ENCODE measurements around the gene BCL11B. TPM values are rescaled to one million over a fixed set of nuclear protein-coding genes. Genes with fewer than 3 reads are reported as not detected.

Gene BCL11B
- total and polyA plus RNA-seq, 9 of the 15 experiments (the other 6 are each of a cell fraction or from before 2014, with no cell fraction given), result 0.09 TPM; not detected in 8

DNA sequence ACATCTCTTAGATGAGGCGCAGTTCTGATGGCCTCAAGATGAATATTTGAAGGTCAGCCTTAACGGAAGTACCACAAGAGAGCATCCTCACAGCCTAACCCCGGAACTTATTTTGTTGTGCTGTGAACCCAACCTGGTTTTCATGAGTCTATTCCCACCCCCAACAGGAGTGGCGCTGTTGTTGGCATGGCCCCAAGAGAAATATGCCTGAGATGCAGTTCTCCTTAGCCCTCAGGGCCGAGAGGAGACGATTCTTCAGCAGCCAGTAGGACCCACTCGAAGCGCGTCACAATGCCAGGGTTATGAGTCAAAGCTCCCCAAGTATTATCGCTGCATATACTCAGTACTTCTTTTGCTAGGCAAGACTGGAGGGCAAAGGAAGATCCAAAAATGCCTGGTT lies 24.5 kb upstream of the BCL11B start:
- no peak overlapping the region for H2AFZ ChIP-seq (ENCODE audit: low read depth, low read length)
- no peaks in the 10 kb centered on the region for H3K9me1 ChIP-seq (ENCODE audit: control insufficient read depth, insufficient read depth, low read length)
- no peaks in the 10 kb centered on the region for H3K4me1 ChIP-seq (replicated peaks in 1 of 2; ENCODE audit: control insufficient read depth in 2 of 2, insufficient read depth in 2 of 2, low read length in 2 of 2)
- H3K36me3 ChIP-seq (ENCODE audit: control insufficient read depth, insufficient read depth, low read length), result no peaks in the 10 kb centered on the region
- H3K4me2 ChIP-seq (ENCODE audit: insufficient read depth, low read length), result no peak overlapping the region
- in situ Hi-C loops (cut with MboI), result no loop called here
- 0 out of 5 replicates have a peak, but pooled peaks cover 0 to 5% of the 10 kb centered on the region in 2 experiments for H3K27me3 ChIP-seq (ENCODE audit: control insufficient read depth in 2 of 2, insufficient read depth in 2 of 2, low read length in 2 of 2)
- 26% methylated on average over 9 of the region's 10 CpGs for WGBS (ENCODE audit: insufficient coverage, low coverage, missing lambda C conversion rate)
- no peak overlapping the region for H3K4me3 ChIP-seq
- no TSS peak for BruUV-seq (replicated peaks)
- no peaks in the 10 kb centered on the region for H3K9me3 ChIP-seq (replicated peaks; ENCODE audit: control insufficient read depth, insufficient read depth, low read depth, low read length)
- H4K20me1 ChIP-seq (replicated peaks; ENCODE audit: control insufficient read depth, insufficient read depth, low read length), result no peaks in the 10 kb centered on the region
- no peaks in the 10 kb centered on the region for H3K79me2 ChIP-seq (ENCODE audit: control insufficient read depth, insufficient read depth, low read length)
- FAIRE-seq (no peak), ATAC-seq (peak; percentile 32; the same call in 1 of the 3 replicates), DNase-seq (ENCODE audit: extremely low read depth in 1 of 4, low spot score in 3 of 4) (no peak)
- no peak for TF ChIP-seq CEBPB (tag; IDR thresholded peaks at IDR 0.05)
- no peak for TF ChIP-seq FOXK2 (conservative IDR thresholded peaks at IDR 0.05 in 1 of 2, IDR thresholded peaks at IDR 0.05 in 1 of 2; ENCODE audit: low read depth in 2 of 2)
- TF ChIP-seq, protein P1, sequence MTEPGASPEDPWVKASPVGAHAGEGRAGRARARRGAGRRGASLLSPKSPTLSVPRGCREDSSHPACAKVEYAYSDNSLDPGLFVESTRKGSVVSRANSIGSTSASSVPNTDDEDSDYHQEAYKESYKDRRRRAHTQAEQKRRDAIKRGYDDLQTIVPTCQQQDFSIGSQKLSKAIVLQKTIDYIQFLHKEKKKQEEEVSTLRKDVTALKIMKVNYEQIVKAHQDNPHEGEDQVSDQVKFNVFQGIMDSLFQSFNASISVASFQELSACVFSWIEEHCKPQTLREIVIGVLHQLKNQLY (CRISPR knock-in tag; conservative IDR thresholded peaks at IDR 0.05), result no peak
- peak; percentile 84 for TF ChIP-seq NFIC (IDR thresholded peaks at IDR 0.05)
- TF ChIP-seq, protein P2, sequence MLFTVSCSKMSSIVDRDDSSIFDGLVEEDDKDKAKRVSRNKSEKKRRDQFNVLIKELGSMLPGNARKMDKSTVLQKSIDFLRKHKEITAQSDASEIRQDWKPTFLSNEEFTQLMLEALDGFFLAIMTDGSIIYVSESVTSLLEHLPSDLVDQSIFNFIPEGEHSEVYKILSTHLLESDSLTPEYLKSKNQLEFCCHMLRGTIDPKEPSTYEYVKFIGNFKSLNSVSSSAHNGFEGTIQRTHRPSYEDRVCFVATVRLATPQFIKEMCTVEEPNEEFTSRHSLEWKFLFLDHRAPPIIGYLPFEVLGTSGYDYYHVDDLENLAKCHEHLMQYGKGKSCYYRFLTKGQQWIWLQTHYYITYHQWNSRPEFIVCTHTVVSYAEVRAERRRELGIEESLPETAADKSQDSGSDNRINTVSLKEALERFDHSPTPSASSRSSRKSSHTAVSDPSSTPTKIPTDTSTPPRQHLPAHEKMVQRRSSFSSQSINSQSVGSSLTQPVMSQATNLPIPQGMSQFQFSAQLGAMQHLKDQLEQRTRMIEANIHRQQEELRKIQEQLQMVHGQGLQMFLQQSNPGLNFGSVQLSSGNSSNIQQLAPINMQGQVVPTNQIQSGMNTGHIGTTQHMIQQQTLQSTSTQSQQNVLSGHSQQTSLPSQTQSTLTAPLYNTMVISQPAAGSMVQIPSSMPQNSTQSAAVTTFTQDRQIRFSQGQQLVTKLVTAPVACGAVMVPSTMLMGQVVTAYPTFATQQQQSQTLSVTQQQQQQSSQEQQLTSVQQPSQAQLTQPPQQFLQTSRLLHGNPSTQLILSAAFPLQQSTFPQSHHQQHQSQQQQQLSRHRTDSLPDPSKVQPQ (CRISPR knock-in tag; IDR thresholded peaks at IDR 0.05; ENCODE audit: borderline replicate concordance), result no peak
- 0 out of 6 replicates have a peak, but pooled peaks of 2 of the 3 experiments have one; percentile 8 to 27 for TF ChIP-seq CTCF (IDR thresholded peaks at IDR 0.05 in 2 of 3, conservative IDR thresholded peaks at IDR 0.05 in 1 of 3; ENCODE audit: insufficient read depth in 2 of 3, low read depth in 1 of 3, low read length in 3 of 3)
- TF ChIP-seq MAFF (IDR thresholded peaks at IDR 0.05; ENCODE audit: low read length), result no peak
- TF ChIP-seq, protein P3, sequence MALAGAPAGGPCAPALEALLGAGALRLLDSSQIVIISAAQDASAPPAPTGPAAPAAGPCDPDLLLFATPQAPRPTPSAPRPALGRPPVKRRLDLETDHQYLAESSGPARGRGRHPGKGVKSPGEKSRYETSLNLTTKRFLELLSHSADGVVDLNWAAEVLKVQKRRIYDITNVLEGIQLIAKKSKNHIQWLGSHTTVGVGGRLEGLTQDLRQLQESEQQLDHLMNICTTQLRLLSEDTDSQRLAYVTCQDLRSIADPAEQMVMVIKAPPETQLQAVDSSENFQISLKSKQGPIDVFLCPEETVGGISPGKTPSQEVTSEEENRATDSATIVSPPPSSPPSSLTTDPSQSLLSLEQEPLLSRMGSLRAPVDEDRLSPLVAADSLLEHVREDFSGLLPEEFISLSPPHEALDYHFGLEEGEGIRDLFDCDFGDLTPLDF (CRISPR knock-in tag; IDR thresholded peaks at IDR 0.05), result no peak
- TF ChIP-seq ZNF408 (CRISPR knock-in tag; IDR thresholded peaks at IDR 0.05; ENCODE audit: low read depth), result no peak
- TF ChIP-seq, protein P4, sequence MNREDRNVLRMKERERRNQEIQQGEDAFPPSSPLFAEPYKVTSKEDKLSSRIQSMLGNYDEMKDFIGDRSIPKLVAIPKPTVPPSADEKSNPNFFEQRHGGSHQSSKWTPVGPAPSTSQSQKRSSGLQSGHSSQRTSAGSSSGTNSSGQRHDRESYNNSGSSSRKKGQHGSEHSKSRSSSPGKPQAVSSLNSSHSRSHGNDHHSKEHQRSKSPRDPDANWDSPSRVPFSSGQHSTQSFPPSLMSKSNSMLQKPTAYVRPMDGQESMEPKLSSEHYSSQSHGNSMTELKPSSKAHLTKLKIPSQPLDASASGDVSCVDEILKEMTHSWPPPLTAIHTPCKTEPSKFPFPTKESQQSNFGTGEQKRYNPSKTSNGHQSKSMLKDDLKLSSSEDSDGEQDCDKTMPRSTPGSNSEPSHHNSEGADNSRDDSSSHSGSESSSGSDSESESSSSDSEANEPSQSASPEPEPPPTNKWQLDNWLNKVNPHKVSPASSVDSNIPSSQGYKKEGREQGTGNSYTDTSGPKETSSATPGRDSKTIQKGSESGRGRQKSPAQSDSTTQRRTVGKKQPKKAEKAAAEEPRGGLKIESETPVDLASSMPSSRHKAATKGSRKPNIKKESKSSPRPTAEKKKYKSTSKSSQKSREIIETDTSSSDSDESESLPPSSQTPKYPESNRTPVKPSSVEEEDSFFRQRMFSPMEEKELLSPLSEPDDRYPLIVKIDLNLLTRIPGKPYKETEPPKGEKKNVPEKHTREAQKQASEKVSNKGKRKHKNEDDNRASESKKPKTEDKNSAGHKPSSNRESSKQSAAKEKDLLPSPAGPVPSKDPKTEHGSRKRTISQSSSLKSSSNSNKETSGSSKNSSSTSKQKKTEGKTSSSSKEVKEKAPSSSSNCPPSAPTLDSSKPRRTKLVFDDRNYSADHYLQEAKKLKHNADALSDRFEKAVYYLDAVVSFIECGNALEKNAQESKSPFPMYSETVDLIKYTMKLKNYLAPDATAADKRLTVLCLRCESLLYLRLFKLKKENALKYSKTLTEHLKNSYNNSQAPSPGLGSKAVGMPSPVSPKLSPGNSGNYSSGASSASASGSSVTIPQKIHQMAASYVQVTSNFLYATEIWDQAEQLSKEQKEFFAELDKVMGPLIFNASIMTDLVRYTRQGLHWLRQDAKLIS (CRISPR knock-in tag; IDR thresholded peaks at IDR 0.05), result no peak
- intact Hi-C loops (cut with micrococcal nuclease), result no loop called here
- ChIA-PET CTCF (ENCODE audit: low intra/inter-chr PET ratio) (no interaction called here), POLR2A (no interaction called here)
- H3K27ac ChIP-seq (ENCODE audit: extremely low read depth, low read depth, low read length), result no peak overlapping the region
- H3K9ac ChIP-seq (ENCODE audit: insufficient read depth in 1 of 2, low read depth in 2 of 2, low read length in 2 of 2), result no peak overlapping the region
